ENCODE results near the gene PDLIM4. TPM values are rescaled to one million over a fixed set of nuclear protein-coding genes. Genes with fewer than 3 reads are reported as not detected.

Gene PDLIM4
- total RNA-seq, 1 donor from 2014 or later = 56.6 TPM

Small RNA genes lying within 50 kb of the gene (microRNA-seq; reads per million reads assigned to microRNA genes)
- gene MIR6830 = not detected

Other genes with a start within 250 kb of the PDLIM4 start
- gene ACSL6, start 246.0 kb upstream of the PDLIM4 start, total RNA-seq = 0.07 TPM in 1 of 2 replicates, not detected in the other
- not detected in 2 replicates for gene IL3, start 197.0 kb upstream of the PDLIM4 start, total RNA-seq
- not detected in 2 replicates for gene CSF2, start 183.9 kb upstream of the PDLIM4 start, total RNA-seq
- 214 and 302 TPM in 2 replicates for gene P4HA2, start 29.8 kb upstream of the PDLIM4 start, total RNA-seq
- gene SLC22A4, start 36.7 kb downstream of the PDLIM4 start, total RNA-seq = 4.1 and 4.5 TPM in 2 replicates
- gene SLC22A5, start 112.0 kb downstream of the PDLIM4 start, total RNA-seq = 5.8 and 8.3 TPM in 2 replicates
- gene IRF1, start 233.1 kb downstream of the PDLIM4 start, total RNA-seq = 39.7 and 42.5 TPM in 2 replicates

Data from astrocyte (in vitro differentiated cells and primary cell).